HT1080 (cell line): ENCODE data around the gene SIPA1L3. TPM values are rescaled to one million over a fixed set of nuclear protein-coding genes. Genes with fewer than 3 reads are reported as not detected.

Experiments used
- DNase-seq: peaks from one replicate; pipeline ENCODE4 v3.0.0-alpha.2; 2015; ENCODE audit warnings: low read depth
- total RNA-seq: library from RNA; depleted of rRNA; stranded (reverse); fragments of >200 nt; shearing (Covaris generic); gene quantifications from 2 replicates; pipeline ENCODE4 v1.2.3, GENCODE V29; 2014

Gene SIPA1L3
- total RNA-seq, 1 experiment from 2014 or later: 30.2 TPM

DNA sequence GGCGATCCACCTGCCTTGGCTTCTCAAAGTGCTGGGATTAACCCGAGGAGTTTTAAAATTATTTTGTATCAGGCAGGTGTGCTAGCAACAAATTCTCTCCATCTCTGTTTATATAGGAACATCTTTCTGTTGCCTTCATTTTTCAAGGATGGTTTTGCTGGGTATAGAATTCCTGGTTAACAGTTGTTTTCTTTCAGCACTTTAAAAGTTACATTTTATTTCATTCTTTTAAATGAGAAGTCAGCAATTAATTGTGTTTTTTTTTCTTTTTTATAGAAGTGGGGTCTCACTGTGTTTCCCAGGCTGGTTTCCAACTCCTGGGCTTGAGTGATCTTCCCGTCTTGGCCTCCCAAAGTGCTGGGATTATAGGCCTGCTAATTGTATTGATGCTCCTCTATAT, 273.1 kb downstream of the SIPA1L3 start:
- no peak for DNase-seq

DNA sequence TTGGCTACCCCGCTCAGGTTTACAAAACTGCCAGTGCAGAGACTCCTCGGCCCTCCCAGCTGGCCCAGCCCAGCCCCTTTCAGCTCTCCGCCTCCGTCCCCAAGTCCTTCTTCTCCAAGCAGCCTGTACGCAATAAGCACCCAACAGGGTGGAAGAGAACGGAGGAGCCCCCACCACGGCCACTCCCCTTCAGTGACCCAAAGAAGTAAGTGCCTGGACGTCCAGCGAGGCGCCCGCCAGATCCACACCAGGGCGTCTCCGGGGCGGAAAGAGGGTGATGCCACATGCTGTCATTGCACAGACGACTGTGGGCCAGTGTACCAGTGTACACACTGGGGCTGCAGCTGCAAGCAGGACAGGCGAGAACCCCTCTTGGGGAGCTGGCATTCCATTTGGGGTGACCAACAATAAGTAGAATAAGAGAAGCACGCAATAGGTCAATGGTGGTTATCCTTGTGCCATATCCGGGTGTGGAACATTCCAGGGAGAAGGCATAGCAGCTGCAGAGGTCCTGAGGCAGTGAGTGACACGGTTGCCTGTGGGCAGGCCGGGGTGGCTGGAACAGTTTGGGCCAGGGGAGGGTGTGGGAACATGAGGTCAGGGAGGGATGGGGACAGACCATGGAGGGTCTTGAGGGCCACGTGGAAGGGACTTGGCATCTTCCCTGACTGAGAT, 275.7 kb downstream of the SIPA1L3 start:
- no peak for DNase-seq

DNA sequence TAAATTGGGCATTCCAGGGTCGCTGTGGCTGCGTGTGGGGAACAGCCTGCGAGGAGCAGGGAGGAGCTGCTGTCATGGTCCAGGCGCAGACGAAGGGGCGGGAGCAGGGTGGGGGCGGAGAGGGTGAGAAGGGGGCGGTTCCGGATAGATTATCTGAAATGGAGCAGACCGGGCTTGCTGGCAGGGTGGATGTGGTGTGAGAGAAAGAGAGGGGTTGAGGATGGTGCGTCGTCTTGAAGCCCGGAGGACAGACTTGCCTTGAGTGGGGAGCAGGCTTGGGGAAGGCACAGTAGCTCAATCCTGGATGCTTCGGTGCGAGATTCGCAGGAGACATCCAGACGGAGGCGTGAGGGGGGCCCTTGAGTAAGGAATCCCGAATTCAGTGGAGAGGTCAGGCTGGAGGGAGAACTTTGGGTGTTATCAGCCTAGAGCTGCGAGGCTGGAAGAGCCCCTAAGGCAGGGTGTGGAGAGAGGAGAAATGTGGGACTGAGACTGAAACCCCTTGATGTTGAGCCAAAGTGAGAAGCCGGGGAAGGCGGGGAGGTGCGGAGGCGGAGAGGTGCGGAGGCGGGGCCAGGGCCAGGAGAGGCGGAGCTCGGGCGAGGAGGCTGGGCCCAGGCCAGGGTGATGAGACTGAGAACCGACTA, 276.4 kb downstream of the SIPA1L3 start:
- DNase-seq: no peak

DNA sequence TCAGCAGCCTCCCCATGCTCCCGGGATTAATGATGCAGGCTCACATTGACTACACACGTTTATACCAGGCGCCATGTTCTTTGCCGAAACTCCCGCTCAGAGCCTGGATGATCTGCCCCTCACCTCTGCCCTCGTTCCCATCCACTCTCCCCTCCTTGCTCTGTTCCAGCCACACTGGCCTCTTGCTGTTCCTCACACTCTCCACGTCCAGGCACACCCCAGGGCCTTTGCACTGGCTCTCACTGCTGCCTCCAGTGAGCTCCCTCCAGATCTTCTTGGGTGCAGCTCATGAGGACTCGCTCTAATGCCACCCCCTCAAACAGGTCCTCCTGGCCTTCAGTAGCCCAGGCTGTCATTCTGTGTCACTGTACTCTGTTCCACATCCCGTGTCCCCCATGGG, 277.8 kb downstream of the SIPA1L3 start:
- no peak for DNase-seq

DNA sequence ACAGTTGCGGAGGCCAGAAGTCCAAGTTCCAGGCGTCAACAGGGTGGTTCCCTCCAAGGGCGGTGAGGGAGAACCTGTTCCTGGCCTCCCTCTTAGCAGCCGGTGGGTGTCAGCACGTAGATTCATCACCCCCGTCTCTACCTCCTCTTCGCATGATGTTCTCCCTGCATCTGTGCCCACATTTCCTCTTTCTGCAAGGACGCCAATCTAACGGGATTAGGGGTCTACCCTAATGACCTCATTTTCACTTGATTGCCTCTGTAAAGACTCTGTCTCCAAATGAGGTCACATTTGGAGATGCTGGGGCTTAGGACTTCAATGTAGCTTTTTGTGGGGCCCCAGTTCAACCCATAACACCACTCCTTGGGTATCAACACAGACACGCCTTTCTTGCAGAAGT, 278.6 kb downstream of the SIPA1L3 start:
- no peak for DNase-seq

DNA sequence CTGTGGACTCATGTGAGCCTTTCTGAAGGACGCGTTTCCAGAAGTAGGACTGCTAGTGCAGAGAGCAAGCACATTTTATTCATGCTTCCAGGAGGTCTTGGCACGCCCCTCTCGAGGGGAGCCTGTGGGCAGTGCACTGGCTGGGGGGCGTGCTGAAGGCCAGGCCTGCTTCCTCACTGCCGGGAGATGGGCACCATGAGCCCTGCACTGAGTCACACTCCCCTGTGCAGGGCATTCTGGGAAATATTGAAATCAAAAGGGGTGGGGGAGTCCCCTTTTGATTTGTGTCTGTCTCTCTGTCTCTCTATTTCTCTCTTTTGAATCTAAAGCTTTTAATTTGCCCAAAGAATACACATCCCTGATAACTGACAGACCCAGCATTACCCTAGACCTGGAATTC, 283.1 kb downstream of the SIPA1L3 start:
- no peak for DNase-seq

DNA sequence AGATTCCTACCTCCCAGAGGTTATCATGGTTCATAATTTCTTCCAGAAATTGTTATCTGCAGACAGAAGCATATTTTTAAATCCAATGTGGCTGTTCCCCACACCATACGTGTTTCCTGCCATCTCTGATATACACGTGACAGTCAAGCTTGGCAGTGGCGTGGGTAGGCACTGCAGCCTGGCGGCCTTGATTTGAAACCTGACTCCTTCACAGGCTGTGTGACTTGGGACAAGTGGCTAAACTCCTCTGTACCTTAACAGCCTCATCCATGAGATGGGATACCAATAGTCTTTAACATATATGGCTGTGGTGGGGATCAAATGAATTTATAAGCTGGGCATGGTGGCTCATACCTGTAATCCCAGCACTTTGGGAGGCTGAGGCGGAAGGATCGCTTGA, 283.8 kb downstream of the SIPA1L3 start:
- DNase-seq: no peak

DNA sequence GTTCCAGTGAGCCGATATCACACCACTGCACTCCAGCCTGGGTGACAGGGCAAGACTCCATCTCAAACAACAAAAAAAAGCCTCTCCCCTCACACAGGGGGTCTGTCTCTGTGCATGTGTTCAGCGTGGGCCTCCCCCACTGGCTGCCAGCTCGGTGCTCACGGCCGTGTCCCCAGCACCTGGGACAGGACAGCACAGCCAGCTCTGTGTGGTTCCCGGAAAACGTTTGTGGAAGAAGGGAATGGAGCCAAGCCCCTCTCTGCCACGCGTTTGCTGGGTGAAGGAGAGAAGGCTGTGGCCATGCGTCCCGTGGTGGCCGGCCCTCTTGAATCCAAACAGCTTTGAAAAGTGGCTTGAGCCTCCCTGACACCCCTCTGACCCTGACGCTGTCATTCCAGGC, 284.7 kb downstream of the SIPA1L3 start:
- no peak for DNase-seq

DNA sequence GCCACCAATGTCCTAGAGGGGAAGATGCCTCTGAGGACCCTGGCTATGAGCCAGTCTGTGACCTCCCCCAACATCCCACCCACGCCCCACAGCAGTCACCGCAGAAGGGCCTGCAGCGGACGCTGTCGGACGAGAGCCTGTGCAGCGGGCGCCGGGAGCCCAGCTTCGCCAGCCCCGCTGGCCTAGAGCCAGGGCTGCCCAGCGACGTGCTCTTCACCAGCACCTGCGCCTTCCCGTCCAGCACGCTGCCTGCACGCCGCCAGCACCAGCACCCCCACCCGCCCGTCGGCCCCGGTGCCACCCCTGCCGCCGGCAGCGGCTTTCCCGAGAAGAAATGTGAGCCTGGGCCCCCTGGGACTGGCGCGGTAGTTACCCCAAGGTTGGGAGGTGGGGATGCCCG, 286.4 kb downstream of the SIPA1L3 start:
- no peak for DNase-seq

DNA sequence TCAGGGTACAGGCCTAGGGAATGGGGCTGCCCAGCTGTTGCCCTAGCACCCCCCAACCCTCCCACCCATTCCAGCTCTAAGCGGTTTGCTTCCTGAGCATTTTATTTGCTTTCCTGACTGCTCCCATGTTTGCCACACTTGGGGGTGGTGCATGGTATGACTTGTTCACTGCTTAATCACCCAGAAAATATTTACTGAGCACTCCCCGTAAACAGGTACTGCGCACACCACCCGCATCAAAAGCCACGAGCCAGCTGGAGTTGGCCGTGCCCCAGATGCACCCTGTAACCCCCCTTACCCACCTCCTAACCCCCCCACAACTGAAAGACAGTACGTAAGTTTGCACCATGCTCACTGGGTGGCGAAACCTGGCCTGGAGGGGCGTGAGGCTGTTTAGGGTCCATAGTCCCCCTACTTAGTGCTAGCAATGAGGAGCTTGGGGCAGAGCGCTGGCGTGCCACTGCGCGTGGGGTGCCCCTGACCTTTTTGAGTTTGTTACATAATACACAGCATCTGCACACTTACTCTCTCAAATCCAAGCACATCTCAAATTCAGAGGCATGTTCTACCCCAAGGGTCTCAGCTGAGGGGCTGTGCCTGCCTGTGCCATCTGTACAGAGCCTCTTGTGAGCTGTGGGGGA, 287.2 kb downstream of the SIPA1L3 start:
- no peak for DNase-seq

DNA sequence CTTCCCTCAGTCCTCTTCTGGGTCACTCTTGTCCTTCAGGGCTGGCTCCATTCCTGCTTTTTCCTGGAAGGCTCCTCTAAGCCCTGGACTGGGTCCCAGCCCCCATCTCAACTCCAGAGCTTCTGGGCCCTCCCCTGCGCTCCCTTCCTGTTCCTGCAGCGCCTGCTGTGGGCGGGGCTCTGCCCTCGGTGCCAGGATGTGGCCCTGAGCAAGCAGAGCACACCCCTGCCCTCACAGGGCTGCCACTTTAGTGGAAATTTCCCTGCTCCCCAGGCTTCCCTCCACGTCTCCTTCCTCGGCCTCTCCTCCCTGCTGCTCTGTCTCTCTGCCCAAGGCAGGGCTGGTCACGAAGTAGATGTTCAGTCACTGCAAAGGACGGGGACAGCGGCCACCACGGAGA, 288.2 kb downstream of the SIPA1L3 start:
- no peak for DNase-seq

DNA sequence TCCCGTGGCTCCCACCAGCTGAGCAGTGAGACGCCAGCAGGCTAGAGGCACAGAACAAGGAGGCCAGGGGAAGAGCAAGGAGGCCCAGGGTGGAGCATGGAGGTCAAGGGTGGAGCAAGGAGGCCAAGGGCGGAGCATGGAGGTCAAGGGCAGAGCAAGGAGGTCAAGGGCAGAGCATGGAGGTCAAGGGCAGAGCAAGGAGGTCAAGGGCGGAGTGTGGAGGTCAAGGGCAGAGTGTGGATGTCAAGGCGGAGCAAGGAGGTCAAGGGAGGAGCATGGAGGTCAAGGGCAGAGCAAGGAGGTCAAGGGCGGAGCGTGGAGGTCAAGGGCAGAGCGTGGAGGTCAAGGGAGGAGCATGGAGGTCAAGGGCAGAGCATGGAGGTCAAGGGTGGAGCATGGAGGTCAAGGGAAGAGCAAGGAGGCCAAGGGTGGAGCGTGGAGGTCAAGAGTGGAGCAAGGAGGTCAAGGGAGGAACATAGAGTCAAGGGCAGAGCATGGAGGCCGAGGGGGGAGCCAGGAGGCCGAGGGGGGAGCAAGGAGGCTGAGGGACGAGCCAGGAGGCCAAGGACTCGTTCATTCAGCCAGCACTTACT, 289.3 kb downstream of the SIPA1L3 start:
- no peak for DNase-seq

DNA sequence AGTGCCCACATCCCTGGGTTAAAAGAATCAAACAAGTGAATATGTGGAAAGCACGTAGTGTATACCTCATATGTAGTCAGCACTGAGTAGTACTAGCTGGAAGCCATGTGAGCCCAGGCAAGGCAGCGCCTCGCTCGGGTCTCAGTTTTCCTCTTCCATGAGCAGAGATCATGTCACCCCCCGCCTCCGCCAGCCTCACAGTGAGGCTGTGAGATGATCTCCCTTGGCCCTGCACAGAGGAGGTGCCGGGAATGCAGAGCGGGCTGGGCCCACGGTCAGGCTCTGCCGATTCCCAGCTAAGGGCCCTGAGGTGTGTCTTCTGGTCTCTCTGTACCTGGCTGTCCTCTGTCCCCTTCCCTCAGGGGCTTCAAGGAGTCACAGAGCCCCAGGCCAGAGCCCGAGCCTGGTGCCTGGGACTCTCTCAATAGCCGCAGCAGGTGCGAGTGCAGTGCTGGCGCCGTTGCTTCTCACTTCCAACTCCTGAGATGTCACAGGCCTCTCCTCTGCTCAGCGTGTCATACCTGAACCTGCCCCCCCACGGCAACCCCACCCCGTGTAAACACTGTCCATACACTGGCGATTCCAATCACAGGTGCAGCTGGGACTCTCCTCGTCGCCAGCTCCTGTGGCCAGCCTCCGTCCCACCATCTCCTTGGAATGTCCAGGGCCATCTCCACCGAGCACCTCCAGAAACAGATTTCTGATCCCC, 290.1 kb downstream of the SIPA1L3 start:
- DNase-seq: no peak

DNA sequence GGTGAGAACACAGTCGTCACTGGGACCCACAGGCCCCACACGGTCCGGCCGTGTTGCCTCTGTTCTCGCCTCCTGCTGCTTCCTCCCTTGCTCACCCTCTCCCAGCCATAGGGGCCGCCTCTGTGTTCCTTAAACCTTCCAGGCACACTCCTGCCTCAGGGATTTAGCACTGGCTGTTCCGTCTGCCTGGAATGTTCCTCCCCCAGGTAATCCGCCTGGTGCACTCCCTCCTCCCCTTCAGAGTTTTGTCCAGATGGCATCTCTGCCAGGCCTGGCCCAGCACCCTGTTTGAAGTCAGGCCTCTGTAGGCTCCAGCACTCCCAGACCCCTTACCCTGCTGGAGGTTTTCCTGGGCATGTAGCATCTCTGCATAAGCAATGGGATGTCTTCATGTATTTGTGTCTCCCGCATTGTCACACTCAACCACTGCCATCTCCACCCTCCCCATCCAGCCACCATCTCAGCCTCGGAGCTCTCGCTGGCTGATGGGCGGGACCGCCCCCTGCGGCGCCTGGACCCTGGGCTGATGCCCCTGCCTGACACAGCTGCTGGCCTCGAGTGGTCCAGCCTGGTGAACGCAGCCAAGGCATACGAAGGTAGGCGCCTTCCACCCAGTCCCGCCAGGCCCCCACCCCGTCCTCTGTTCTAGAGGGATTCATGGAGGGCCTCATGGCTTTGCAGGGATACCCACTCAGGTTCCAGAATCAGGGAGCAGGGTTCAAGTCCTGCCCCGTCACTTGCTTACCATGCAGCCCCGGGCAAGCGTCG, 291.1 kb downstream of the SIPA1L3 start:
- DNase-seq: no peak

DNA sequence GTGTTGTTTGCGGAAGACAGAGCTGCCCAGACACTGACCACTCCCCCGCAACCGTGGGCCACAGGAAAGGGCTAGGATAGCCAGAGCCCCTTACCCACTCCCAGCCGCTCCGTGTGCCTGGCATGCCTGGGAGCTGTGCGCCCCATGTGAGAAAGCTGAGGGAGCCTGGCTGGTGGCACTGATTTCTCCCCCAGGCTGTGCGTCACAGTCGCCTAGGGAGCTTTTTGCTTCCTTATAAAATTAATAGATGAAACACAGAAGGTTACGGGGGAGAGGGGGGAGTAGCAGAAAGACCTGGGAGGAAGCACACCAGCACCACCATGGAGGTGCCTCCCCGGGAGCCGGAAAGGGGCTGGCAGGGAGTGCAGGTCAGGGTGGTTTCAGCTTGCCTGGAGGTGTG, 292.3 kb downstream of the SIPA1L3 start:
- no peak for DNase-seq

DNA sequence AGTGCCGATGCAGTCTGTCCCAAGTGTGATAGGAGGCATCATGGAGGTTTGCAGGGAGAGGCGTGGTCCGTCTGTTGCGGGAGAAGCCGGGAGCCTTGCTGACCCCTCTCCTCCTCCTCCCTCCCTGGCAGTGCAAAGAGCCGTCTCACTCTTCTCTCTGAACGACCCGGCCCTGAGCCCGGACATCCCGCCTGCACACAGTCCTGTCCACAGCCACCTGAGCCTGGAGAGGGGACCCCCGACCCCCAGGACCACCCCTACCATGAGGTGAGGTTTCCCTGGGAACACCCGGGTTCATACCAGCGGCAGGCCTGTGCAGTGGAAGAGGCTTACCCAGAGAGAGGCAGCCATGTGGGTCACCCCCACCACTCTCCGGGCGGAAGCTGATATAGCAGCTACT, 294.7 kb downstream of the SIPA1L3 start:
- no peak for DNase-seq

DNA sequence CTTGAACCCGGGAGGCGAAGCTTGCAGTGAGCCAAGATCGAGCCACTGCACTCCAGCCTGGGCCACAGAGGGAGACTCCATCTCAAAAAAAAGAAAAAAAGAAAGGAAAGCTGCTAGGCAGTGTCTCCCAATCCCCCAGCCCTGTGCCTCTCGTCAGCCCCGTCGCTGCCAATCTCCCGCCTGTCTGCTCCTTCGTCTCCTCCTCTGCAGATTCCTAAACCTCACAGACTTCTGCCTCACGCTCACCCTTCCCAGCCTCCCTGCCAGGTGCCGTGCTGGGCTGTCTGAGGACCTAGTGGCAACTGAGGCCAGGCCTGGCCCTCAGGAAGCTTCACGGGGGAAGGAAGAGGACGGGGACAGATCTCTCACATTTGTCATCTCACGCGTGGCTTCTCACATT, 295.5 kb downstream of the SIPA1L3 start:
- no peak for DNase-seq

DNA sequence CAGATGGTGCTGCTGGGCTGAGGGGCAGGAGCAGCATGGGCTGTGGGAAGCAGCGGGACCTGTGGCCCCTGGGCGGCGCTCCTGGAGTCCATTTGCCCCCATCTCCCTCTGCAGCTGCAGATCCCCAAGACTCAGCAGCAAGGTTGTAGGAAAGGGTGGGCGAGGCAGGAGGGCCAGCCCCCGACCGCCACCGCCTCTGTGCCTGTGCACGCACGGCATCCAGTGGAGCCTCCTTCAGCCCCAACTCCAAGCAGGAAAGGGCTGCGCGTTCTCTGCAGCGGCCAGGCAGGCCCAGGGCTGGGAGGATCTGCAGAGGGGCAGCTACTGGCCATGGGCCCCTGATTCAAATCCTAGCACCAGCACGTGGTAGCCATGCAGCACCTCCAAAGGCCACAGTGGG, 296.2 kb downstream of the SIPA1L3 start:
- no peak for DNase-seq

DNA sequence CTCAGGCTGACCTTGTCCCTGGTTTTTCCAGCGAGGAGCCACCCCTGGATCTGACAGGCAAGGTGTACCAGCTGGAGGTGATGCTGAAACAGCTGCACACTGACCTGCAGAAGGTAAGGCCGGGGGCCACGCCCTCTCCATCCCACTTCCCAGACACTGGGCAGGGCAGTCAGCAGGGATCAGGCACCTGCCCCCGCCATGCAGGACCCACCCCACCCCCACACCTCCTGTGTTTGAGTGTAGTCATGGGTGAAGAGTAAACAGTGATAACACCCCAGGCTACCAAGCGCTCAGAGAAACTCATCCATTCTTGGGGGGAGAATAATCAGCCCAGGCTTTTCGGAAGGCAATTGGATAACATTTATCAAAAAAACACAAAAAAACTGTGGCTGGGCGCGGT, 297.1 kb downstream of the SIPA1L3 start:
- DNase-seq: no peak

DNA sequence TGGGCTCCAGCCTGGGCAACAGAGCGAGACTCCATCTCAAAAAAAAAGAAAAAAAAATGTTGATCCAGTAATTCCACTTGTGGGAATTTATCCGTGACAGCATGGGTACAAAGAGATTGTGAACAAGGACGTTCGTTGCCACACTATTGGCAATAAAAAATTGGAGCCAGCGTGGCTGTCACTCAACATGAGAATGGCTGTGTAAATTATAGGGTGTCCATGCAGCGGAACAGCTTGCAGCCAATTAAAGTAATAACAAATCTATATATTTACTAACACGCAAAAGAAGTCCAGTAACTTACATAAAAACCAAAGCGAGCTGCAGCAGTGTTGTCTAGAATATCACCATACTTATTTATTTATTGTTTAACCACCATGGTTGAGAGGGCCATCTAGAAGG, 297.7 kb downstream of the SIPA1L3 start:
- DNase-seq: no peak
